K562 (cell line): ENCODE results near the gene LYPD5. TPM values are rescaled to one million over a fixed set of nuclear protein-coding genes. Genes with fewer than 3 reads are reported as not detected.

Experiments used
- BRD9 ChIP-seq: fragments of 450-650 bp; IDR thresholded peaks from 2 replicates; pipeline ENCODE4 v1.6.1; 2018; ENCODE audit warnings: low read depth; ENCODE audit not compliant: partially characterized antibody
- CBFA2T3 ChIP-seq: fragments of 450-650 bp; IDR thresholded peaks from 2 replicates; pipeline ENCODE4 v1.6.1; 2017
- CGGBP1 ChIP-seq: fragments of 250-450 bp; sonication (Bioruptor Pico); IDR thresholded peaks from 2 replicates; pipeline ENCODE4 v1.9.0; 2021; ENCODE audit warnings: mild to moderate bottlenecking
- CREB5 ChIP-seq: fragments of 250-450 bp; sonication (Bioruptor Pico); IDR thresholded peaks from 2 replicates; pipeline ENCODE4 v1.5.0; 2020; ENCODE audit warnings: mild to moderate bottlenecking
- CREBBP ChIP-seq: IDR thresholded peaks from one replicate; pipeline ENCODE4 v1.6.1; 2012; ENCODE audit warnings: low read depth, mild to moderate bottlenecking, control low read depth, inconsistent platforms, low read length
- DIDO1 ChIP-seq: fragments of 450-650 bp; IDR thresholded peaks from 2 replicates; pipeline ENCODE4 v1.6.1; 2016; ENCODE audit warnings: low read depth, missing biosample characterization, missing genetic modification characterization
- E2F4 ChIP-seq: sonication (generic); formaldehyde crosslinking; IDR thresholded peaks from 2 replicates; pipeline ENCODE4 v1.8.0; 2022; ENCODE audit warnings: mild to moderate bottlenecking, low read depth, missing genetic modification reagents
- E2F5 ChIP-seq: sonication (generic); formaldehyde crosslinking; IDR thresholded peaks from 2 replicates; pipeline ENCODE4 v1.8.0; 2022; ENCODE audit warnings: mild to moderate bottlenecking, missing genetic modification reagents
- EP300 ChIP-seq: IDR thresholded peaks from 2 replicates; pipeline ENCODE4 v1.6.1; 2012; ENCODE audit warnings: low read length, improper control_type of control experiment
- HDAC3 ChIP-seq: fragments of 450-650 bp; IDR thresholded peaks from 2 replicates; pipeline ENCODE4 v1.6.1; 2018; ENCODE audit warnings: borderline replicate concordance, mild to moderate bottlenecking, moderate library complexity; ENCODE audit not compliant: partially characterized antibody
- HMG20A ChIP-seq: fragments of 450-650 bp; formaldehyde crosslinking; conservative IDR thresholded peaks from 2 replicates; pipeline ENCODE4 v1.4.0; 2020; ENCODE audit warnings: mild to moderate bottlenecking, mixed read lengths
- MEIS2 ChIP-seq: fragments of 450-650 bp; IDR thresholded peaks from 2 replicates; pipeline ENCODE4 v1.6.1; 2014; ENCODE audit warnings: mild to moderate bottlenecking; ENCODE audit not compliant: partially characterized antibody
- NCOA1 ChIP-seq: fragments of 450-650 bp; IDR thresholded peaks from 2 replicates; pipeline ENCODE4 v1.6.1; 2016; ENCODE audit warnings: low read depth
- NCOR1 ChIP-seq: fragments of 450-650 bp; IDR thresholded peaks from 2 replicates; pipeline ENCODE4 v1.6.1; 2016; ENCODE audit warnings: mild to moderate bottlenecking, moderate library complexity
- NR2C1 ChIP-seq, 2 experiments: fragments of 450-650 bp; IDR thresholded peaks; 2 replicates each; pipeline ENCODE4 v1.6.1; 2017; ENCODE audit warnings: mild to moderate bottlenecking in 2 of 2, antibody characterized with exemption in 1 of 2, inconsistent platforms in 1 of 2, missing compliant biosample characterization in 1 of 2, missing genetic modification characterization in 1 of 2
- POLR2H ChIP-seq: IDR thresholded peaks from 2 replicates; pipeline ENCODE4 v1.6.1; 2016; ENCODE audit warnings: missing genetic modification characterization, low read depth, mild to moderate bottlenecking, control low read depth, missing compliant biosample characterization, moderate library complexity
- POLR3G ChIP-seq: IDR thresholded peaks from 2 replicates; pipeline ENCODE4 v1.6.1; 2011; ENCODE audit not compliant: insufficient read length, insufficient replicate concordance; ENCODE audit errors: extremely low read depth
- SMARCA4 ChIP-seq: fragments of 450-650 bp; IDR thresholded peaks from 2 replicates; pipeline ENCODE4 v1.6.1; 2016
- TEAD4 ChIP-seq, 2 experiments: sonication (generic) in 1 of 2; formaldehyde crosslinking in 1 of 2; IDR thresholded peaks; 2 replicates each; pipeline versions ENCODE4 v1.6.1 to v1.8.0; 2012 to 2022; ENCODE audit warnings: borderline replicate concordance in 1 of 2, inconsistent platforms in 1 of 2, low read length in 1 of 2, mild to moderate bottlenecking in 1 of 2, missing genetic modification reagents in 1 of 2
- TOE1 ChIP-seq, 2 experiments: fragments of 450-650 bp in 1 of 2; sonication (generic) in 1 of 2; formaldehyde crosslinking in 1 of 2; IDR thresholded peaks; 2 replicates each; pipeline versions ENCODE4 v1.7.1 to v1.8.0; 2016 to 2022; ENCODE audit warnings: borderline replicate concordance in 2 of 2, mild to moderate bottlenecking in 2 of 2, antibody characterized with exemption in 1 of 2, inconsistent platforms in 1 of 2, low read depth in 1 of 2, missing genetic modification reagents in 1 of 2, moderate library complexity in 1 of 2
- ZNF143 ChIP-seq: sonication (generic); formaldehyde crosslinking; IDR thresholded peaks from 2 replicates; pipeline ENCODE4 v1.9.0; 2022; ENCODE audit warnings: mild to moderate bottlenecking, missing genetic modification reagents
- ZNF212 ChIP-seq: fragments of 450-650 bp; formaldehyde crosslinking; IDR thresholded peaks from 2 replicates; pipeline ENCODE4 v1.4.0; 2020; ENCODE audit warnings: mild to moderate bottlenecking
- ZNF311 ChIP-seq: fragments of 250-450 bp; sonication (Bioruptor Pico); IDR thresholded peaks from 2 replicates; pipeline ENCODE4 v1.4.0; 2020; ENCODE audit warnings: mild to moderate bottlenecking, moderate library complexity
- ZNF384 ChIP-seq: IDR thresholded peaks from 2 replicates; pipeline ENCODE4 v1.6.1; 2012; ENCODE audit warnings: low read depth, low read length, improper control_type of control experiment
- polyA plus RNA-seq, 8 experiments: library from polyadenylated mRNA; depleted of rRNA in 4 of 8; stranded (reverse) in 5 of 8; unstranded in 3 of 8; fragments of >200 nt; fragmentation: Nextera tagmentation in 2 of 8; fragmentation: Illumina TruSeq in 1 of 8; extraction: Ambion mirVana in 2 of 8; extraction: Trizol in 1 of 8; gene quantifications; 2 replicates each; pipeline versions ENCODE4 v1.2.1 to v1.2.3, GENCODE V29; 2011 to 2014; ENCODE audit warnings: inconsistent platforms in 1 of 8, missing spikeins in 1 of 8
- total RNA-seq, 7 experiments: library from RNA; depleted of rRNA in 6 of 7; stranded (reverse); fragments of >200 nt in 6 of 7; fragmentation: Illumina TruSeq in 2 of 7; extraction: Trizol in 2 of 7; gene quantifications; 2 replicates each; pipeline versions ENCODE4 v1.2.1 to v1.2.3, GENCODE V29; 2011 to 2021; ENCODE audit warnings: low replicate concordance in 1 of 7

Gene LYPD5
- total and polyA plus RNA-seq, 9 of the 15 experiments (the other 6 are each of a cell fraction or from before 2014, with no cell fraction given): 0.03 to 0.22 (median 0.10) TPM; not detected in 3

- TF ChIP-seq HMG20A: no peak
- TF ChIP-seq ZNF384: no peak
- TF ChIP-seq NCOA1: no peak
- no peak for TF ChIP-seq ZNF143 (CRISPR knock-in tag)
- TF ChIP-seq BRD9: peak; percentile 96
- TF ChIP-seq ZNF212 (CRISPR knock-in tag): no peak
- no peak for TF ChIP-seq E2F5 (CRISPR knock-in tag)
- TF ChIP-seq ZNF311: no peak
- no peak for TF ChIP-seq CGGBP1 (CRISPR knock-in tag)
- no peak for TF ChIP-seq POLR3G
- no peak for TF ChIP-seq HDAC3
- TF ChIP-seq CREB5 (CRISPR knock-in tag): no peak
- TF ChIP-seq SMARCA4: no peak; the same call in 1 of the 2 replicates
- no peak for TF ChIP-seq POLR2H
- TF ChIP-seq TEAD4 (IDR thresholded peaks at IDR 0.05; ENCODE audit: low read length): 0 out of 2 replicates have a peak, but pooled peaks have one; percentile 18
- TF ChIP-seq TEAD4 (CRISPR knock-in tag; IDR thresholded peaks at IDR 0.05; ENCODE audit: borderline replicate concordance): no peak
- no peak for TF ChIP-seq CREBBP
- TF ChIP-seq NCOR1: no peak; the same call in 1 of the 2 replicates
- no peak for TF ChIP-seq DIDO1 (tag)
- TF ChIP-seq NR2C1 (IDR thresholded peaks at IDR 0.05): peak; percentile 85
- peak; percentile 91 for TF ChIP-seq NR2C1 (tag; IDR thresholded peaks at IDR 0.05)
- no peak for TF ChIP-seq E2F4 (CRISPR knock-in tag)
- TF ChIP-seq EP300: no peak; the same call in 1 of the 2 replicates
- TF ChIP-seq TOE1 (IDR thresholded peaks at IDR 0.05; ENCODE audit: borderline replicate concordance): no peak
- TF ChIP-seq TOE1 (CRISPR knock-in tag; IDR thresholded peaks at IDR 0.05; ENCODE audit: borderline replicate concordance, low read depth): no peak
- TF ChIP-seq CBFA2T3: 0 out of 2 replicates have a peak, but pooled peaks have one; percentile 6
- TF ChIP-seq MEIS2: no peak
These were observed 17.1 kb downstream of the LYPD5 start (continued) for GRCh38 chr19:43784981-43785808.
